Measurements from ENCODE around the gene LRP1-AS. TPM values are rescaled to one million over a fixed set of nuclear protein-coding genes. Genes with fewer than 3 reads are reported as not detected.
"Not testable (repeated sequence)": the region's sequence is repeated elsewhere in the genome, so short reads cannot be mapped to it uniquely, and the experiment has no call there.

LRP1-AS gene
- polyA plus RNA-seq, 4 donors = 0.46 TPM; not detected in 3

- peak in 1 of 4 donors; percentile 48 for DNase-seq (ENCODE audit: low read depth in 4 of 4, low spot score in 2 of 4)
Observed at GRCh38 chr12:57127101-57127725, 20.2 kb downstream of the LRP1-AS start.

GRCh38 chr12:57126561-57126960, 20.9 kb downstream of the LRP1-AS start:
- no peak for DNase-seq (ENCODE audit: low read depth in 4 of 4, low spot score in 2 of 4)

- no peak for DNase-seq (ENCODE audit: low read depth in 4 of 4, low spot score in 2 of 4)
Observed at GRCh38 chr12:57126061-57126460, 21.4 kb downstream of the LRP1-AS start.

GRCh38 chr12:57124261-57124877, 23.1 kb downstream of the LRP1-AS start:
- peak in 1 of 4 donors; percentile 55 for DNase-seq (ENCODE audit: low read depth in 4 of 4, low spot score in 2 of 4)

GRCh38 chr12:57123813-57124212, 23.6 kb downstream of the LRP1-AS start:
- DNase-seq (ENCODE audit: low read depth in 4 of 4, low spot score in 2 of 4) = no peak

- not testable (repeated sequence) for DNase-seq (ENCODE audit: low read depth in 4 of 4, low spot score in 2 of 4)
Observed at GRCh38 chr12:57120718-57121117, 26.7 kb downstream of the LRP1-AS start.

- no peak for DNase-seq (ENCODE audit: low read depth in 4 of 4, low spot score in 2 of 4)
Observed at GRCh38 chr12:57119294-57120085, 27.9 kb downstream of the LRP1-AS start.

GRCh38 chr12:57118711-57119271, 28.6 kb downstream of the LRP1-AS start:
- no peak for DNase-seq (ENCODE audit: low read depth in 4 of 4, low spot score in 2 of 4)

GRCh38 chr12:57116580-57117281, 30.7 kb downstream of the LRP1-AS start:
- DNase-seq (ENCODE audit: low read depth in 4 of 4, low spot score in 2 of 4) = no peak

- no peak for DNase-seq (ENCODE audit: low read depth in 4 of 4, low spot score in 2 of 4)
Observed at GRCh38 chr12:57112492-57113294, 34.7 kb downstream of the LRP1-AS start.

- DNase-seq (ENCODE audit: low read depth in 4 of 4, low spot score in 2 of 4) = peak in 2 of 4 donors; percentile 50 to 62
Observed at GRCh38 chr12:57111031-57111734, 36.2 kb downstream of the LRP1-AS start, which contains the start of gene STAT6. STAT6 (minus strand) TSS chr12:57111362; CDS start chr12:57108278, 3,084 bp downstream.

- peak in 1 of 4 donors; percentile 50 for DNase-seq (ENCODE audit: low read depth in 4 of 4, low spot score in 2 of 4)
Observed at GRCh38 chr12:57110104-57111030, 37.1 kb downstream of the LRP1-AS start.

GRCh38 chr12:57109207-57110103, 38.0 kb downstream of the LRP1-AS start:
- no peak for DNase-seq (ENCODE audit: low read depth in 4 of 4, low spot score in 2 of 4)

GRCh38 chr12:57107456-57108155, 39.8 kb downstream of the LRP1-AS start:
- DNase-seq (ENCODE audit: low read depth in 4 of 4, low spot score in 2 of 4) = no peak

GRCh38 chr12:57106021-57106708, 41.3 kb downstream of the LRP1-AS start:
- no peak for DNase-seq (ENCODE audit: low read depth in 4 of 4, low spot score in 2 of 4)
